Bronchus fibroblast of lung (primary cell): ENCODE results near the gene BTF3L4. TPM values are rescaled to one million over a fixed set of nuclear protein-coding genes. Genes with fewer than 3 reads are reported as not detected.

ENCODE experiments used
- total RNA-seq: library from RNA; depleted of rRNA; stranded (reverse); fragments of >200 nt; gene quantifications from 2 replicates; pipeline ENCODE4 v1.2.3, GENCODE V29; 2015

BTF3L4 gene
- 47.7 and 48.6 TPM in 2 replicates for total RNA-seq

DNA sequence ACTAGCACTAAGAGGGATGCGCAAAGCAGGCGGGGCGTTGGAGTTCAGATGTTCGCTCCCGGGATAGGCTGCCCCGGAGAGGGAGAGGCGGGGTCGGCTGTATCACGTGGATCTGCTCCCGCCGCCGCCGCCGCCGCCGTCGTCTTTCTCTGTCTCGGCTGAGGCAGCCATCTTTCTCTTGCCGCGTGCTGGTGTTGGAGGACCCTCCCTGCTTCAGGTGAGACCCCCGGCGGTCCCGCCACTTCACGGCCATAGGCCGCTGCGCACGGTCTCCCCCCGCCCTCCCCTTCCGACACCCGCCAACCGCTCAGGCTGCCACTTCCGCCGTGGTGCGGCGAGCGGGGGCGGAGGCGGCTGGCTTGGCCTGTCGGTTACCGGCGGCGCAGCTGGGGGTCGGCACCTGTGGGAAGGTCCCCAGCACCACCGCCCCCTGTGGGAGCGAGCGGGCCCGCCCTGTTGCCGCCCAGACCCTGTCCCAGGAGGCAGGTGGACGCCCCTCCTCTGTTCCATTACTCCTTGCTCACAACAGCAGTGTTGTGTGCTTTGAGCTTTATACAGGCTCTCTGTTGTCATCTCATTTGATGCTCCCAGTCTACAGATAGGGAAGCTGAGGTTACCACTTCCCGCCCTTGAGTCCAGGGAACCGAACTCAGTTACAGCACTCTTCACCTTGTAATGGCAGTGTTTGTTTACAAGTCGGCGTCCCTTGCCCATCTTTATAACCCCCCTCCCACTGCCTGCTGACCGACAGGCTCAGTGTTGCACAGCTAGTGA is at the start of gene BTF3L4:
TSS of gene BTF3L4 (plus strand) at position 133 of the 774 bp plus-strand sequence. CDS start 3,553 bp downstream, outside the sequence.

GRCh38 chr1:52033190-52034049 is 22.7 kb upstream of the BTF3L4 start, which contains the start of gene KTI12:
Gene KTI12, minus strand, starts transcription at chr1:52033810. Its CDS starts 49 bp downstream, at chr1:52033761.

DNA sequence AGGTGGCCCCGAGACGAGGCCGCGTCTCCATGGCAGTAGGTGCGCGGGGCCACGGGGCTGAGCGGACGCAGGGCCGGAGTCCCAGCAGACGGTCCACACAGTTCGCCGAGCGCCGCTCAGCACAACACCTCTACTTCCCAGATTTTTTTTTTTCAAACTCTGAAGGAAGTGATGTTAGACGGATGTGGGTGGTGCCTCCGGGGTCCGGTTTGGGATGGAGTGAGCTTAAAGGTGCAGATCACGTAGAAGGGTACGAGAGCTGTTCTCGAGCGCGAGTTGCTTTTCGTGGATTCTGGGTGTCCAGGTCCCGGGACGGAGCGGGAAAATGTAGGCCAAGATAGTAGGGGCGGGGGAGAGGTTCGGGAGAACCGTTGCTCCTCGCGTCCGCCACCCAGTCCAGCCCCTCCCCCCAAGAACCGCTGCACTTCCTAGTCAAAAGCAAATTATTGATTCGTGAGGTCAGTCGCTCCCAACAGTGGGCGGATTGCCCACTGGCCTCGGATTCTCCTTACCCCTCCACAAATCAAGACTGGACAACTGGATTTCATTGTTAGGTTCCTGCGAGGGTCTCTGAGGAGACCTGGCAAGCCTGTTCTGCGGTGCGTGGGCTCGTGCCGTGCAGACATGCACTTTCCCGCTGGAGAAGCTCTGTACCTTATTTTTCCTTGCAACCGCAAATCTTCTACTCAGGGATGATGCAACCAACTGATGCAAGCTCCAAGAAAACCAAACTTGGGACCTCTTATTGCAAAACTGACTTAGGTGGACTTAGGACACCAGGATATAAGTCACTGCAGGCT is 829 bp upstream of the BTF3L4 start, which contains the start of gene TXNDC12:
TSS of gene TXNDC12 (minus strand) at position 126 of the 800 bp plus-strand sequence. CDS start at position 31, 95 bp downstream.

Other genes with a start within 250 kb of the BTF3L4 start
- gene NRDC, start 177.6 kb upstream of the BTF3L4 start, total RNA-seq, result 71.9 and 73.0 TPM in 2 replicates
- 15.2 and 16.8 TPM in 2 replicates for gene RAB3B, start 65.6 kb upstream of the BTF3L4 start, total RNA-seq
- gene KTI12, start 22.5 kb upstream of the BTF3L4 start, total RNA-seq, result 9.8 and 12.6 TPM in 2 replicates
- 47.1 and 50.8 TPM in 2 replicates for gene TXNDC12, start 1.1 kb upstream of the BTF3L4 start, total RNA-seq
- 12.5 and 13.4 TPM in 2 replicates for gene ZFYVE9, start 85.8 kb downstream of the BTF3L4 start, total RNA-seq